ENCODE data around the gene COL8A2.

The COL8A2 gene

GRCh38 chr1:36157115-36157903 is 32.3 kb upstream of the COL8A2 start:
- FAIRE-seq = no peak

GRCh38 chr1:36156329-36157114 is 31.5 kb upstream of the COL8A2 start:
- FAIRE-seq = no peak

GRCh38 chr1:36155408-36156328 is 30.6 kb upstream of the COL8A2 start, which contains the start of gene MAP7D1:
Gene MAP7D1 (plus strand): TSS chr1:36156160. CDS start chr1:36156418, 258 bp downstream.
- no peak for FAIRE-seq

DNA sequence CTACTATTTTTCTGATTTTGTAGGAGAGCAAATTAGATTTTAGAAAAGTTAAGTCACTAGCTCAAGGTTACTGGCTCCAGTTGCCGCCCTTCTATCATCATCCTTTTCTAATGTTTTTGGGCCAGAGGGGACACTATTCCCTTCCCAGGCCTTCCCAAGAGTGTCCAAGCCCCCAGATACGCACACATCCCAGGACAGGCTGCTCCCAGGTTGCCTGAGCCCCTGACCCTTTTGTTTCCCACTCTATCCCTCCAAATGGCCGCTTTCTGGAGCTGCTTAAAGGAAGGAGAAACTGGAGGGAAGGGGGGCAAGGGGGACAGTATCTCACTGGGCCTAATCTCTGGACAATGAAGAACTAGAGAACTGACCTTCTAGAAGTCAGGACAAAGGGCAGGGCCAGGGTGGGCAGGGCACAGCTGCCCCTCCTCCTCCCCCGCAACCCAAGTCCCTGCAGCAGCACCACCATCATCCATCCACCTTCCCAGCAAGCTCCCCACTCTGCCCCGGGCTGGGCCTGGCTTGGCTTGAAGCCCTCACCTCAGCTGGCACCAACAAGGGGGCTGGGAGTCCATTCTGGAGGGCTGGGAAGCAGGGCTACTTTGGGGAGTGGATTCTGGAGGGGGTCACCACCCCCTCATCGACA is 29.9 kb upstream of the COL8A2 start:
- no peak for FAIRE-seq

DNA sequence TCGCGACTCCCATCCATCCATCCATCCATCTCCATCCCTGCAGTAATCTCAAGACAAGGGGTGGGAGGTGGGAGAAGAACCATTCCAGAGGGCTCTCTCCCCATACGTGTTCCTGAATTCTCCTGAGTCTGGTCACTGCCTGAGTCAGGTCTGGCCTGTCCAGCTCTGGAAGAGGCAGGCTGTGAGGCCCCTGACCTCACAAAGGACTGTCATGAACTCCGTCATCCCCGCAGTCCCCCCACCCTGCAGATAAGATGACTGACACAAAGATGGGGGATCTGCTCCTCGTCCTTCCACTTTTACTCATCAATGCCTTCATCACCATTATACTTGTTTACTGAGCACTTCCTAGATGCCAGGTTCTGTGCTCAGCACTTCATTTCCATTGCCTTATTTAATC is 29.3 kb upstream of the COL8A2 start:
- no peak for FAIRE-seq

DNA sequence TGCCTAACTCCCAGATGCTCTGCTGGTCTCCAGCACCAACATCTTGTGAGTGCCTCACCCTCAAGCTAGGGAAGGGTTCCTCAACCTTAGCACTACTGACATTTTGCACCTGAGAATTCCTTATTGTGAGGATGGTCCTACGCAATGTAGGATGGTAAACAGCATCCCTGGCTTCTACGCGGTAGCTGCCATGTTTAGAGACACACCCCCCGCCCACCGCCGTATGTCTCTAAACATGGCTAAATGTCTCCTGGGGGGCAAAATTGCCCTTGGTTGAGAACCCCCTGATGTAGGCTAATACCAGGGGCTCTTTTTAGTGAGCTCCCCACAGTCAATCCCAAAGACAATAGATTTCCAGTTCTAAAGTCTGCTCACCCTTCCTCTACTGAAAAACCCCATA is 28.5 kb upstream of the COL8A2 start:
- no peak for FAIRE-seq

DNA sequence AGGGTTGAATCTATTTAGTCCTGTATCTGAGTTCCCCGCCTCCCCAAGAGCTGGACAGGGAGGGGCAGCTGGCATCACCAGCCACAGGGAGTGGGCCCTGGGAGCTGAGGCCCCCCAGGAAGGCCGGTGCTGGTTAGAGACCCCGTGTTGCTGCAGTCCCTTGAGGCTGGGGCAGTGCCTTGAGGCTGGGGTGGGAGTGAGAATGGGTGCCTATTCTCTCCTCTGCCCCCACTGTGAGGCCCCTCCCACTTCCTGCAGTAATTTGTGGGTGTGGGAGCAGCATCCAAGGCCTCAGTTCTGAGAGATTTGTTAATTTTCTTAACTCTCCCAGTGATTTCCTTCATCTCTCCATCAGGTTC is 26.8 kb upstream of the COL8A2 start:
- no peak for FAIRE-seq

DNA sequence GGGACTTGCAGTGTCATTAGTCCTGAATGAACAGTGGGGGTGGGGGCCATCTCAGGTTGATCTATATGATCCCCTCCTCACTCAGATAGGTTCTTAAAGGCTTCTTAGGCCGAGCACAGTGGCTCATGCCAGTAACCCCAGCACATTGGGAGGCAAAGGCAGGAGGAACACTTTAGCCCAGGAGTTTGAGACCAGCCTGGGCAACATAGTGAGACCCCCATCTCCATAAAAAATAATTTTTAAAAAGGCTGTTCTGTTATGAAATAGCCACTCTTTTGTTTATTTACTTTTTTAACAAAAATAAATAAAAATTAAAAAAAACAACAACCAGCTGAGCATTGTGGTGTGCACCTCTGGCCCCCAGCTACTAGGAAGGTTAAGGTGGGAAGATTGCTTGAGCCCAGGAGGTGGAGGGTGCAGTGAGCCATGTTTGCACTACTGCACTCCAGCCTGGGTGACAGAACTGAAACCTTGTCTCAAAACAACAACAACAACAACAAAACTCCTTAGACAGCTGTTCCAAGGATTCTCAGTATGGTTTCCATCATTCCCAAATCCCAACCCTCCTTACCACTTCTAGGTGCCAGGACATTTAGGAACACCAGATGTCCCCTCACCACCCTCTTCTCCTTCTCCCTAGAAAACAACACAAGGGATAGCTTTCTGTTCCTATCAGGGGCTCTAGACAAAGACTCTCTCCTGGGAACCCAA is 26.3 kb upstream of the COL8A2 start:
- FAIRE-seq = no peak

DNA sequence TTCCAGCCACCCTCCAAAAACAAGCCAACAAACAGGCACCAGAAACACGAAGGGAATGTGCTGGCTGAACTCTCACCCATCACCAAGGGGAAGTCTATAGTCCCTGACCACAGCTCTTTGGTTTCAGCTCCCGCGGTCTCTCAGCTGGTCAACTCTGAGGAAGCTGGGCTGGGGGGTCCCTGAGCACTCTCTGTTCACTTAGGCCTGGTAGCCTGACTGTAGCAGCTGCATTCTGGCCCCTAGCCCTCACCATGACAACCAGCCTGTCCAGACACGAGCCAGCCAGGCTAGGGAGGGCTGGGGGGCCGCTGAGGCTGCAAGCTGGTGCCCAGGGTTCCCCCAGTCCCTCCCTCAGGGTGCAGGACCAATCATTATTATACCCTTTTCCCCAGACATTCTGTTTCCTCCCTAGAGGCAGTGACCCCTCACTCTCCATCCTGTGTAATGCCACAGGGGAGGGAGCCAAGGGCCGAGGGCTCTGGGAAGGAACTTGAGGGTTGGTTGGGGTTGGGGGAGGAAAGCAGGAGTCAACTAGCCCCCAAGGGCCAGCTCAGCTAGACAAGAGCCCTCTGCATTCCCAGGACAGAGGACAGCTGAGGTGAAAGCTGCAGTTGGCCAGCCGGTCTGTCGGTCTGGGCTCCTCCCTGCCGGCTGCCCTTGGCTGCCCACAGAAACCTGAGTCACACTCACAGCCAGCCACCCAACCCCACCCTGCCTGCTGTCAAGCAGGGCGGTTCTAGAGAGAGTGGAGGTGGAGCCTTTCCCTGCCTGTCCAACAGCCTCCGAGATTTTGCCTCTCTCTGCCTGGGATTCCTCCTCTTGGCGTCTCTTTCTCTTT is 25.5 kb upstream of the COL8A2 start:
- no peak for FAIRE-seq

- FAIRE-seq = no peak
Measured at GRCh38 chr1:36149973-36150295, 24.9 kb upstream of the COL8A2 start.

DNA sequence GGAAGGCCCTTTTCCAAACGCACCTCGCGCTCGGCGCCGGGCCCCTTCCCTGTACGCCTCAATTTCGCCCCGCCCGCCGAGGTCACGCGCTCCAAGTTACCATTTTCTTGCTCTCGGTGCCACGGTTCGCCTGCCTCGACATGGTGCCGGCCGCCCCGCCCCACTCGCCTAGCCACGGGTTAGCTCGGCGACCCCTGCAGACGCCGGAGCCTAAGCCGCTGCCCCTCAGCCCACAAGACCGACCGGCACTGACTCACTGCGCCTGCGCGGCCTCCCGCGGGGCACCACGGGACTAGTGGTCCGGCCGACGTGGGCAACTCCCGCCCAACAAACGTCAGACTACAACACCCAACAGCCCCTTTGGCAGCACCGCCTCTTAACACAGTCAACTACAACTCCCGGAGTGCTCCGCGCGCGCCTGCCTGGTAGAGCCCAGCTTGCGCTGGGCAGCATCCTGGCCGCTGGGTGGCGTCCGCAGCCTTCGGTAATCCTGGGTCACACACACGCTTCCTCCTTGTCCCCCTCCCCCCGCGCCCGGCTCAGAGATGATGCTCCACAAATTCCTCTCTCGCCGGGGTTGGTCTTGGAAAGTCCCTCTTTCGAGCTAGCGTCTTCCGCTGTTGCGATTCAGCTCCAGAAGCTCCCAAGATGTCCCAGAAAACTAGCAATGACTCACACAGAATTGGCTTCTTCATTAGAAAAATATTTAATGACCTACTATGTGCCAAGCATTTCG is 24.4 kb upstream of the COL8A2 start, which contains the start of gene TRAPPC3:
Gene TRAPPC3, minus strand, starts transcription at position 250 of the 736 bp plus-strand sequence. Its CDS starts 108 bp downstream, at position 142.
- FAIRE-seq = no peak

DNA sequence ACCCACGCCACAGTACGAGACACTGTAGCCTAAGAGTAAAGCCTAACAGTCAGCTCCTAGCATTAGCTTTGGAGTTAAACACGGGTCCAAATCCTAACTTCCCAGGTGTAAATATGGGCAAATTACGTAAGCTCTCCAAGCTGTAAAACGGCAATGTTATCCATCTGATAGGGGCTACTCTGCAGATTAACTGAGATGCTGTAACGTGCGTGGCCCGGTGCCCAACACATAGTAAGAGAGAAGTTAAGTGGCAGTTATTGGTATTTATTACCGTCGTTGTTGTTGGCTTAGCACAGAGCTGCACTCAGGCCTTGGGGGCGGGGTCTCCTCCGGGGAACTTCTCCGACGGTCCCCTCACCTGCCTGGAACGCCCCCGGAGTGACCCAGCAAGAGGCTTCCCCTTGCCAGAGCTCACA is 23.8 kb upstream of the COL8A2 start:
- no peak for FAIRE-seq

DNA sequence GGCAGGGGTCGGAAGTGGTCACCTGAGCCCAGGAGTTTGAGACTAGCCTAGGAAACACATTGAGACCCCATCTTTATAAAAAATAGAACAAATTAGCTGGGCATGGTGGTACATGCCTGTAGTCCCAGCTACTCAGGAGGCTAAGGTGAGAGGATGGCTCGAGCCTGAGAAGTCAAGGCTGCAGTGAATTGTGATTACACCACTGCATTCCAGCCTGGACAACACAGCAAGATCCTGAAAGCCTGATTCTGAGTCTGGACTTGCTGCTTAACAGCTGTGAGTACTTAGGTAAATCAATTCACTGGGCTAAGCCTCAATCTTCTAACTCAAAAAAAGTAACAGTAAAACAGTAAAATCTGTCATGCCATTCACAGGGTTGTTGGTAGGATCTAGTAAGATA is 19.4 kb upstream of the COL8A2 start:
- no peak for FAIRE-seq

- FAIRE-seq = no peak
Measured at GRCh38 chr1:36143424-36143823, 18.4 kb upstream of the COL8A2 start.

GRCh38 chr1:36142121-36142520 is 17.1 kb upstream of the COL8A2 start:
- no peak for FAIRE-seq

DNA sequence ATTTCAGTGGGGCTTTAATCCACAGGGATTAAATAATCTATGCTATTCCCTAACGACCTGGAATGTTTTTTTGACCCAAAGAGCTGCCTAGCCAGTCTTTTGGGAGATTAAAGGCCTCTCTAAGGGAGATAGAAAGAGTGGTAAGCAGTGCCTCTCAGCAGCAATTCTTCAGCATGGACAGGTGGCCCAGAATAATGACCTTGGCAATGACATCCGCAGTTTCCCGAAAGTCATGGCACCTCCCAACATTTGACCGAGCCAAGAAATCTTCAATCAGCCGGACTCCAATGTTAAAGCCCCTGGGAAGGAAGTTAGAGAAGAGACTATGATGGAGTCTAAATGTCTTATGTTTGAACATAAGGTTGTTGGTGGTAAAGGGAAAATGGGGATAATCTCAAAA is 14.5 kb upstream of the COL8A2 start:
- no peak for FAIRE-seq

GRCh38 chr1:36137776-36138175 is 12.8 kb upstream of the COL8A2 start:
- FAIRE-seq = no peak

GRCh38 chr1:36137226-36137625 is 12.2 kb upstream of the COL8A2 start:
- no peak for FAIRE-seq

- FAIRE-seq = no peak
Measured at GRCh38 chr1:36136535-36136934, 11.5 kb upstream of the COL8A2 start.

DNA sequence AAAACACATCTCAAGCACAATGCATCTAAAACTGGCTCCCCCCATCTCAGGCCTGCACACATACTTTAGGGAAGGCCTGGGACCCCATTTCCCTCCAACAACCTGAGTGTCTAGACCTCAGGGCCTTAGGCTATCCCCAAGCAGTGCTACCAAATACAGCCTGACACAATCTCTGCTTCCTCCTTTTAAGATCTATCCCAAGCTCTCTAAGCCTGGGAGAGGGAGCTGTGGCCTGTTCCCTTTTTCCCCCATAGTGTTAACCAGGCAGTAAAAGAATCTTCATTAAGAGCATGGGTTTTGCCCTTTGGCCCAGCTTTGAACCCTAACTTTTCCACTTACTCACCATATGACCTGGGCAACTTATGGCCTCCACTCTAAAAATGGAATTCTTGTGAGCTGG is 10.8 kb upstream of the COL8A2 start:
- FAIRE-seq = no peak
